ENCODE data around the gene PUS7. TPM values are rescaled to one million over a fixed set of nuclear protein-coding genes. Genes with fewer than 3 reads are reported as not detected.

Gene PUS7
- total RNA-seq, 1 donor from 2014 or later = 17.8 TPM

GRCh38 chr7:105496521-105496920 lies 25.6 kb downstream of the PUS7 start:
- H3K9me3 Mint-ChIP-seq = no peaks in the 10 kb centered on the region
- peaks cover 18% of the 10 kb centered on the region for H3K36me3 Mint-ChIP-seq (ENCODE audit: low read depth)
- intact Hi-C loops (cut with micrococcal nuclease) = no loop called here
- ChIA-PET CTCF (no interaction called here), POLR2A (no interaction called here)
- DNase-seq (no peak), ATAC-seq (ENCODE audit: low read depth) (no peak)
- no peak overlapping the region for H3K27ac Mint-ChIP-seq
- H3K4me1 Mint-ChIP-seq = no peaks in the 10 kb centered on the region
- no peak overlapping the region for H3K4me3 Mint-ChIP-seq
- TF ChIP-seq CTCF (IDR thresholded peaks at IDR 0.05) = no peak
- no peaks in the 10 kb centered on the region for H3K27me3 Mint-ChIP-seq

- no peak overlapping the region for H3K27ac Mint-ChIP-seq
- no peak overlapping the region for H3K4me3 Mint-ChIP-seq
- DNase-seq (no peak), ATAC-seq (ENCODE audit: low read depth) (no peak)
- POLR2A ChIA-PET = interaction anchor here (0.6 kb wide), 1 partner anchor 11 kb away, joined by 5 read pairs; no protein-coding TSS in a partner anchor
- intact Hi-C loops (cut with micrococcal nuclease) = no loop called here
- no peaks in the 10 kb centered on the region for H3K9me3 Mint-ChIP-seq
- H3K36me3 Mint-ChIP-seq (ENCODE audit: low read depth) = peaks cover 5% of the 10 kb centered on the region
- CTCF ChIA-PET = no interaction called here
- H3K27me3 Mint-ChIP-seq = no peaks in the 10 kb centered on the region
- no peaks in the 10 kb centered on the region for H3K4me1 Mint-ChIP-seq
- TF ChIP-seq CTCF (IDR thresholded peaks at IDR 0.05) = no peak
Observed at GRCh38 chr7:105493923-105494315, 28.2 kb downstream of the PUS7 start.

GRCh38 chr7:105493196-105493922 lies 28.7 kb downstream of the PUS7 start:
- ChIA-PET CTCF (no interaction called here), POLR2A (interaction anchor here (0.6 kb wide), 1 partner anchor 11 kb away, joined by 5 read pairs; no protein-coding TSS in a partner anchor)
- Mint-ChIP-seq H3K27me3 (no peaks in the 10 kb centered on the region), H3K36me3 (ENCODE audit: low read depth) (peaks cover 5% of the 10 kb centered on the region), H3K27ac (no peak overlapping the region), H3K9me3 (no peaks in the 10 kb centered on the region), H3K4me1 (no peaks in the 10 kb centered on the region), H3K4me3 (no peak overlapping the region)
- no peak for ATAC-seq (ENCODE audit: low read depth)
- no peak for TF ChIP-seq CTCF (IDR thresholded peaks at IDR 0.05)
- intact Hi-C loops (cut with micrococcal nuclease) = no loop called here
- no peak for DNase-seq

GRCh38 chr7:105489409-105489808 lies 32.7 kb downstream of the PUS7 start:
- no peak for ATAC-seq (ENCODE audit: low read depth)
- H3K27me3 Mint-ChIP-seq = no peaks in the 10 kb centered on the region
- H3K36me3 Mint-ChIP-seq (ENCODE audit: low read depth) = peaks cover 11% of the 10 kb centered on the region
- no peak overlapping the region for H3K4me3 Mint-ChIP-seq
- ChIA-PET CTCF (no interaction called here), POLR2A (interaction anchor here (0.6 kb wide), 1 partner anchor 128 kb away, joined by 5 read pairs; no protein-coding TSS in a partner anchor)
- H3K4me1 Mint-ChIP-seq = peaks cover 5% of the 10 kb centered on the region
- no peak overlapping the region for H3K27ac Mint-ChIP-seq
- no peak for TF ChIP-seq CTCF (IDR thresholded peaks at IDR 0.05)
- no peaks in the 10 kb centered on the region for H3K9me3 Mint-ChIP-seq
- DNase-seq = no peak
- intact Hi-C loops (cut with micrococcal nuclease) = loop anchor here (5.0 kb wide), 2 partner anchors 442 to 607 kb away; no protein-coding TSS in a partner anchor

GRCh38 chr7:105487579-105488571 lies 34.2 kb downstream of the PUS7 start:
- Mint-ChIP-seq H3K27ac (no peak overlapping the region), H3K4me3 (no peak overlapping the region), H3K9me3 (no peaks in the 10 kb centered on the region), H3K27me3 (no peaks in the 10 kb centered on the region), H3K36me3 (ENCODE audit: low read depth) (peaks cover 11% of the 10 kb centered on the region), H3K4me1 (peaks cover 5% of the 10 kb centered on the region)
- ChIA-PET POLR2A (no interaction called here), CTCF (interaction anchor here (0.7 kb wide), 1 partner anchor 448 kb away, joined by 3 read pairs; no protein-coding TSS in a partner anchor)
- DNase-seq = no peak
- TF ChIP-seq CTCF (IDR thresholded peaks at IDR 0.05) = no peak
- intact Hi-C loops (cut with micrococcal nuclease) = loop anchor here (1.0 to 5.0 kb wide), 4 partner anchors 335 to 606 kb away; no protein-coding TSS in a partner anchor
- ATAC-seq (ENCODE audit: low read depth) = no peak
